ENCODE measurements around the gene SELENON. TPM values are rescaled to one million over a fixed set of nuclear protein-coding genes. Genes with fewer than 3 reads are reported as not detected.

The SELENON gene
- total RNA-seq, 1 donor from 2014 or later = 72.8 TPM

DNA sequence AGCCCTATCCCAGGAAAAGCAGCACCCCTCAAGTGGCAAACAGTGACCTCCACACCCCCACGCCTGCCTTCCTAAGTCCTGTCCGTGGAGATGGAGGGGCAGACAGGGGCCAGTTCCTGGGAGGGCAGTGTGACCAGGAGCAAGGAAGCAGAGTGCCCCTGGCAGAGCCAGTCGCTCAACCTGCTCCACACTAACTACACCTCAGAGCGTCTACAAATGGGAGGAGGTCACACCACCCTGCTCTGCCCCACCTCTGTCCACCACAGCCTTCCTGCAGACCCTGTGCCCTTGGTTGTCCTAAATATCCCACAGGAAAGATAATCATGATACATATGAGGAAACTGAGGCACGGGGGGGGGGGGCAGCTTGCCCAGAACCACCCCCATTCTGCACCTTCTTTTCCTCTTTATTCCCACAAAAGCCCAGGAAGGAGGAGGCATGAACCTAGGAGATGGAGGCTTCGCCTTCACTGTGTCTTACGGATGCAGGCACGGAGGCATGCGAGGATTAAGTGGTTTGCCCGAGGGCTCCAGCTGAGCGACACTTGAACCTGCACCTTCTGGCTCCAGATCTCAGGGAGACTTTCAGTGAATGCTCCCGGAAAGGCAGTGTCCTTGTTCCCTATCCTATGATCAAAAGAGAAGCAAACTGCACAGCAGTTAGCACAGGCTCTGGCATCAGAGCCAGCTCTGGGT, 42.7 kb upstream of the SELENON start:
- H3K4me1 Mint-ChIP-seq = peaks cover 5% of the 10 kb centered on the region
- no peaks in the 10 kb centered on the region for H3K36me3 Mint-ChIP-seq
- no peak for DNase-seq (ENCODE audit: low spot score in 2 of 2, unreplicated experiment in 2 of 2)
- TF ChIP-seq, protein P1, sequence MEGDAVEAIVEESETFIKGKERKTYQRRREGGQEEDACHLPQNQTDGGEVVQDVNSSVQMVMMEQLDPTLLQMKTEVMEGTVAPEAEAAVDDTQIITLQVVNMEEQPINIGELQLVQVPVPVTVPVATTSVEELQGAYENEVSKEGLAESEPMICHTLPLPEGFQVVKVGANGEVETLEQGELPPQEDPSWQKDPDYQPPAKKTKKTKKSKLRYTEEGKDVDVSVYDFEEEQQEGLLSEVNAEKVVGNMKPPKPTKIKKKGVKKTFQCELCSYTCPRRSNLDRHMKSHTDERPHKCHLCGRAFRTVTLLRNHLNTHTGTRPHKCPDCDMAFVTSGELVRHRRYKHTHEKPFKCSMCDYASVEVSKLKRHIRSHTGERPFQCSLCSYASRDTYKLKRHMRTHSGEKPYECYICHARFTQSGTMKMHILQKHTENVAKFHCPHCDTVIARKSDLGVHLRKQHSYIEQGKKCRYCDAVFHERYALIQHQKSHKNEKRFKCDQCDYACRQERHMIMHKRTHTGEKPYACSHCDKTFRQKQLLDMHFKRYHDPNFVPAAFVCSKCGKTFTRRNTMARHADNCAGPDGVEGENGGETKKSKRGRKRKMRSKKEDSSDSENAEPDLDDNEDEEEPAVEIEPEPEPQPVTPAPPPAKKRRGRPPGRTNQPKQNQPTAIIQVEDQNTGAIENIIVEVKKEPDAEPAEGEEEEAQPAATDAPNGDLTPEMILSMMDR (IDR thresholded peaks at IDR 0.05; ENCODE audit: unreplicated experiment) = no peak
- no peak overlapping the region for H3K4me3 Mint-ChIP-seq
- peaks cover 62% of the 10 kb centered on the region for H3K27me3 Mint-ChIP-seq (ENCODE audit: low read depth)
- H3K9me3 Mint-ChIP-seq = no peaks in the 10 kb centered on the region
- H3K27ac Mint-ChIP-seq = no peak overlapping the region

DNA sequence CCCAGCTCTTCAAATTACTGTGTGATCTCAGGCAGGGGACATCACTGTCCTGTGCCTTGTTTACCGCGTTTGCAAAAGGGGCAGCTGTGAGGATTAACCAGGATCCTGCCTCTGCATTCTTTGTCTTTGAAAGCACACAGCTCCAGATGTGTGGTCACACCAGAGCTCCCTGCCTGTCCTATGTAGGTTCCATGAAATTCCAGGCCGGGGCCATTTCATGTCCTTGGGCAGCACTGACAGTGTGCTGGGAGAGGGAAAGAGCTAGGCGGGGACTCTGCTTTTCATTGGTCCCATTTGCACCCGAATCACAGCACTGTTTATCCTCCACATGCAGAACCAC, 42.2 kb upstream of the SELENON start:
- no peak overlapping the region for H3K27ac Mint-ChIP-seq
- peaks cover 62% of the 10 kb centered on the region for H3K27me3 Mint-ChIP-seq (ENCODE audit: low read depth)
- no peak overlapping the region for H3K4me3 Mint-ChIP-seq
- no peaks in the 10 kb centered on the region for H3K9me3 Mint-ChIP-seq
- DNase-seq (ENCODE audit: low spot score in 2 of 2, unreplicated experiment in 2 of 2) = no peak
- TF ChIP-seq, protein P1 (IDR thresholded peaks at IDR 0.05; ENCODE audit: unreplicated experiment) = no peak
- H3K4me1 Mint-ChIP-seq = peaks cover 5% of the 10 kb centered on the region
- no peaks in the 10 kb centered on the region for H3K36me3 Mint-ChIP-seq

DNA sequence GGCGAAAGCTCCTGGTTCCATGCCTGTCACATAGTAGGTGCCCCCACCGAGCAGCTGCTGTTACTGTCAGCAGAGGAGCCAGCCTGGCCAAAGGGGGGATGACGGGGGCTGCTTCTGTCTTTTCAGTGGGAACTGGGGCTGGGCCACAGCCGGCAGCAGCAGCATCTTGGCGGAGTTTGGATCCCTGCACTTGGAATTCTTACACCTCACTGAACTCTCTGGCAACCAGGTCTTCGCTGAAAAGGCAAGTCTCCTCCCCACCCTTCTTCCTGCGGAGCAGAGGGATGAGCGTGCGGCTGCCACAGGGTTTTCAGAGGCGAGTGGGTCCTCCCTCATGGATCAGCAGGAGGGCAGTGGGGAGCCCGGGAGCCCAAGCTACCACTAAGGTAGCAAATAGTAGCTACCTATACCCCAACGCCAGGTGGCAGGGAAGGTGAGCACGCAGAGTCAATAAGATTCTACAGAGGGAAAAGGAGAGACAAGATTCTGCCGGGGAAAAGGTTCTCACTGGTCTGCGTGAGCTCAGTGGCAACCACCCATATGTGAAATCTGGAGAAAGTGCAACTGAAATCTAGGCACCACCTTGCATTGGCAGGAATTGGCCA, 41.4 kb upstream of the SELENON start:
- no peak overlapping the region for H3K27ac Mint-ChIP-seq
- no peak for DNase-seq (ENCODE audit: low spot score in 2 of 2, unreplicated experiment in 2 of 2)
- TF ChIP-seq, protein P1 (IDR thresholded peaks at IDR 0.05; ENCODE audit: unreplicated experiment) = no peak
- H3K27me3 Mint-ChIP-seq (ENCODE audit: low read depth) = peaks cover 60% of the 10 kb centered on the region
- no peak overlapping the region for H3K4me3 Mint-ChIP-seq
- no peaks in the 10 kb centered on the region for H3K9me3 Mint-ChIP-seq
- no peaks in the 10 kb centered on the region for H3K36me3 Mint-ChIP-seq
- peaks cover 5% of the 10 kb centered on the region for H3K4me1 Mint-ChIP-seq

DNA sequence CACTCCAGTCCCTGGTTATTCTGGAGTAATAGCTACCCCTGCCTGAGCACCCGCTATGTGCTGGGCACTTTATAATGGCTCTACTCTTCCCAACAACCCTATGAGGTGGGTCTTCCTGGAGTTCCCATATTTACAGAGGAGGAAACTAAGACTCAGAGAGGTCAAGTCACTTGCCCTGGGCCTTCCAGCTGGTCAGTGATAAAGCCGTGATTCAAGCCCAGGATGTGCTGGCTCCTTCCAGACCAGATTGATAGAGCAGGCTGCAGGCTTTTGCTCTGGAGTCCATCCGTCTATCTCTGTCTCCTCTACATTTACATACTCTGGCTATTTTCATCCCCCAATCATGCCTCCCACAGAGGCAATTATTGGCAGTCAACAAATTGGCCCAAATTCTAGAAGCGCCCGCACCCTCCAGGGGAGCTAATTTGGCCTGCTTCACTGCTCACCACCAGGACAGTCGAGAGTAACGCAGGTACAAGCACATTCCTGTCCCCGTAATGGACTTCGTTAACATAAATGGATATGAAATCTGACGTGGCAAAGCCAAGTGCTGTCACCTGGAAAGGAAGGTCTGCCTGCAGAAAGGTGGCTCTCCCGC, 39.8 kb upstream of the SELENON start:
- no peak for DNase-seq (ENCODE audit: low spot score in 2 of 2, unreplicated experiment in 2 of 2)
- Mint-ChIP-seq H3K4me1 (peaks cover 5% of the 10 kb centered on the region), H3K27me3 (ENCODE audit: low read depth) (peaks cover 50% of the 10 kb centered on the region), H3K27ac (no peak overlapping the region), H3K36me3 (no peaks in the 10 kb centered on the region), H3K9me3 (no peaks in the 10 kb centered on the region), H3K4me3 (no peak overlapping the region)
- TF ChIP-seq, protein P1 (IDR thresholded peaks at IDR 0.05; ENCODE audit: unreplicated experiment) = no peak

DNA sequence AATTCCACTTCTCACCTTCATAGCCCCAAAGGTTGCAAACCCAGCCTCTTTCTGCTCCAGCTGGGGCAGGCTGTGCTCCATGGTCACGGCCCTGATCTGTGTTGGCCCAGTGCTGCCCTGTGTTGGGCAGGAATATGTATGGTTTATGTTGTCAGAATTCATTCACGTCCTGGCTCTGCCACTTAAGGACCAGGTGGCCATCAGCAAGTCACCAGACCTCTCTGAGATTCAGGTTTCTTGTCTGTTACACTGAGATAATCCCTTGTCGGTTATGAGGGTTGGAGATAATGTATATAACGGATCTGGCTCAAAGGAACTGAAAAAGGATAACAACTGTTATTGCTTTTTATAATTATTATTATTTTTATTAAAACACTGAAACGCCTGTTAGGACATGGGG, 39.1 kb upstream of the SELENON start:
- H3K27me3 Mint-ChIP-seq (ENCODE audit: low read depth) = peaks cover 50% of the 10 kb centered on the region
- peaks cover 11% of the 10 kb centered on the region for H3K4me1 Mint-ChIP-seq
- H3K27ac Mint-ChIP-seq = no peak overlapping the region
- no peak for DNase-seq (ENCODE audit: low spot score in 2 of 2, unreplicated experiment in 2 of 2)
- H3K4me3 Mint-ChIP-seq = no peak overlapping the region
- no peaks in the 10 kb centered on the region for H3K36me3 Mint-ChIP-seq
- TF ChIP-seq, protein P1 (IDR thresholded peaks at IDR 0.05; ENCODE audit: unreplicated experiment) = no peak
- no peaks in the 10 kb centered on the region for H3K9me3 Mint-ChIP-seq

Data from mesothelial cell of epicardium (in vitro differentiated cells).